Ecto neural progenitor cell (in vitro differentiated cells): ENCODE measurements around the gene KIRREL1.

Source experiments
- DNase-seq: peaks from one replicate; pipeline ENCODE4 v3.0.0-alpha.2; 2018; ENCODE audit warnings: low spot score

The KIRREL1 gene

DNA sequence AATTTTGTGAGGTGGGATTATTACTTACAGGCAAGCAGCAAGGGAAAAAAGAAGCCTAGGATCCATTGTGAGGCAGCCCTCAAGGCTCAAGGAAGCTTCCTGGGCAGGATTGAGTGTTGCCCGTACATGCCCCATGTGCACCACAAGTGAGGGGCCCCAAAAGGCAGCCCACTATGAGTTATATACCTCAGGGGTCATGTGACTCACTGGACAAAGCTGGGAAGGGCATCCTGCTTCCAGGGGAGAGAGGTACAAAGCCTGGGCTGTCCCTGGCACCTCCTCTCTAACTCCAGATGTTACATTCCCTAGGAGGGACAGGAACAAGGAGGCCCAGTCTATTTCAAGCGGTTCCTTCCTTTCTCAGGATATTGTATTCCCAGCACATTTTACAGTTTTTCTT is 153.3 kb downstream of the KIRREL1 start:
- no peak for DNase-seq

DNA sequence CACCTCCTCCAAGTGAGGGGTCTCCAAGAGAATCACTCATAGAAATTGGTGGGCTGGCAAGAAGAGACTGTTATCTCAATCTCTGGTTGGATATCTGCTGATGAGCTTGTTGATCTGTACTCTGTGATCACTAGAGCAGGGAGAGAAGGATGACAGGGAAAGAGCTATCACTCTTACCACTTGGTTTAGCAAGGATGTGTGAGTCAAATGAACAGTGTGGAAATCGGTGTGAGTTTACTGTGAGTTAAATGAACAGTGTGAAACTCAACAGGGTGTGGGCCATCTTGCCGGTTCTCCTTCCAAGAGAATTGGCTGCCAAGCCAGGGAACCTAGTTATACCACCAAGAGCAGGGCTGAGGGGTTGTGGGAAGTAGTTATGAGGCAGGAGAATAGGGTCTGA is 154.0 kb downstream of the KIRREL1 start:
- DNase-seq: no peak

DNA sequence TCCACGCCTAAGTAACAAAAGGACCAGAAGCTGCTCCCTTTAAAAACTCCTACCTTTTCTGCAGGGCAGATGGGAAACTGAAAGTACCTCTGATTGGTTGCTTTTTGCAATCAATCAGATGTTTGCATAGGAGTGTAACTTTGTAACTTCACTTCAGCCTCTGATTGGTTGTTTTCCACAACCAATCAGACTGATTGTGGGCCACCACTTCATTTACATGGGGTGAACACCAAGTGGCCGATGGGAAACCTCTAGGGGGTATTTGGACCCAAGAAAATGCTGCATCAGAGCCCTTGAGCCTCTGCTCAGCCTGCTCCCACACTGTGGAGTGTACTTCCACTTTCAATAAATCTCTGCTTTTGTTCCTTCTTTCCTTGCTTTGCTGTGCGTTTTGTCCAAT is 154.4 kb downstream of the KIRREL1 start:
- no peak for DNase-seq

DNA sequence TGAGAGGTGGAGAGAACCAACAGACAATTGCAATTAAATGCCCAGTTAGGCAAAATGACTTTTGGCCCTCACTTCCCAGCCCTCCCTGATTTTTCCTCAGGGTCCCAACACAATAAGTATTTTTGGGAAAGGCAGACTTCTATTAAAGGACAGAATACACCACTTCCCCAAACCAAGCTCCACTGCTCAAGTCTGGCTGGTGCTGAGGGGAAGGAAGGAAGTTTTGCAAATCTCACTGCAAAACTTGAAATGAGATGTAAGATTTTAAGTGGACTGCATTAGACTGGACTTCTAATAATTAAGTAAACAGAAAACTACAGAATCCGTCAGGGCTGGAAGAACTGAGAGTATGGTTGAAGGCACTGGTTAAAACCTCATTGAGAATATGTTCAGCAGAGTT is 155.0 kb downstream of the KIRREL1 start:
- no peak for DNase-seq

DNA sequence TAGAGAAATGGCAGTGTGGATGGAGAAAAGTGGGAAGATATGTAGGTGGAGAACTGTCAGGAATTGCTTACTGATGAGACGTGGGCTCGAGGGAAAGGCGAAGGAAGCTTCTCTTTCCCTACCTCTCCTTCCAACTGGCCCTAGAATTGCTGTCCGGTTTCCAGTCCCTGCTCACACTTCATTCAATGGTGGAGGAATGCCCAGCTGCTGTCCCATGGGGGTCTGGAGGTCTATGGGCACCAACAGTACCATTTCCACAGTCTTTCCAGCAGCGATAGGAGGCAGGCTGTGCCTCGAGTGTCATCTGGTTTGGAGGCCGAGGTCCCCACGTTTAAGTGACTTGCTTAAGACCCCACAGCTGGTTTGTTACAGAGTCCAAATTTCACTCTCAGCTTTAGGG is 155.7 kb downstream of the KIRREL1 start:
- DNase-seq: no peak
